ENCODE measurements around the gene FLAD1. TPM values are rescaled to one million over a fixed set of nuclear protein-coding genes. Genes with fewer than 3 reads are reported as not detected.

Gene FLAD1
- total and polyA plus RNA-seq, 4 donors = 10.9 to 37.0 (median 30.6) TPM

DNA sequence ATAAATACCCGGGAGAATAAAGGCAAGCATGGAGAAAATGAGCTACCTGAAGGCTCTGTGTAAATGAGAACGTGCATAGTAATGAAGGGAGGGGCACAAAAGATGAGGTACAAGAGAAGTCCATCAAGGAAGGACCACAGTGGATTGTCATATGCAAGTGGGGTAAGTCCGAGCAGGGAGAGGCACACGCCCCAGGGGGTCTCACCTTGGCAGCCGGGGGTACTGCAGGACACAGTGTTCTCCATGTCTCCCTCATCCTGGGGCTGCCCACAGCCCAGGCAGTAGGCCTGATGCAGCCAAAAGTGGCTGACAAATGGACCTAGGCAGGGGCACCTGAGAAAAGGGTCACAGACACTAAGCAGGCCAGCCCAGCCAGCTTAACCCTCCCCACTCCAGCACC is 40.5 kb downstream of the FLAD1 start:
- no peaks in the 10 kb centered on the region for H3K9me3 ChIP-seq (ENCODE audit: control insufficient read depth in 4 of 4, insufficient read depth in 3 of 4, low read length in 3 of 4)
- TF ChIP-seq, protein P1, sequence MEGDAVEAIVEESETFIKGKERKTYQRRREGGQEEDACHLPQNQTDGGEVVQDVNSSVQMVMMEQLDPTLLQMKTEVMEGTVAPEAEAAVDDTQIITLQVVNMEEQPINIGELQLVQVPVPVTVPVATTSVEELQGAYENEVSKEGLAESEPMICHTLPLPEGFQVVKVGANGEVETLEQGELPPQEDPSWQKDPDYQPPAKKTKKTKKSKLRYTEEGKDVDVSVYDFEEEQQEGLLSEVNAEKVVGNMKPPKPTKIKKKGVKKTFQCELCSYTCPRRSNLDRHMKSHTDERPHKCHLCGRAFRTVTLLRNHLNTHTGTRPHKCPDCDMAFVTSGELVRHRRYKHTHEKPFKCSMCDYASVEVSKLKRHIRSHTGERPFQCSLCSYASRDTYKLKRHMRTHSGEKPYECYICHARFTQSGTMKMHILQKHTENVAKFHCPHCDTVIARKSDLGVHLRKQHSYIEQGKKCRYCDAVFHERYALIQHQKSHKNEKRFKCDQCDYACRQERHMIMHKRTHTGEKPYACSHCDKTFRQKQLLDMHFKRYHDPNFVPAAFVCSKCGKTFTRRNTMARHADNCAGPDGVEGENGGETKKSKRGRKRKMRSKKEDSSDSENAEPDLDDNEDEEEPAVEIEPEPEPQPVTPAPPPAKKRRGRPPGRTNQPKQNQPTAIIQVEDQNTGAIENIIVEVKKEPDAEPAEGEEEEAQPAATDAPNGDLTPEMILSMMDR (IDR thresholded peaks at IDR 0.05; ENCODE audit: control extremely low read depth, extremely low read depth) = no peak
- H3K27me3 ChIP-seq (ENCODE audit: control insufficient read depth in 3 of 3, insufficient read depth in 3 of 3, low read length in 2 of 3) = no peaks in the 10 kb centered on the region
- H3K9ac ChIP-seq (ENCODE audit: insufficient read depth in 1 of 2, low read length in 2 of 2) = no peak overlapping the region
- WGBS, 2 donors = 88 to 90% methylated on average over 5 of the region's 5 CpGs
- ATAC-seq (ENCODE audit: insufficient read depth, low FRiP score) (no peak), DNase-seq (no peak)
- no peak overlapping the region for H3K27ac ChIP-seq (ENCODE audit: low read depth in 1 of 2, low read length in 1 of 2)
- H3K4me1 ChIP-seq (ENCODE audit: control insufficient read depth in 5 of 5, insufficient read depth in 5 of 5, low read length in 5 of 5) = no peaks in the 10 kb centered on the region
- H3K4me3 ChIP-seq = no peak overlapping the region
- peaks cover 0 to 2% (median 0%) of the 10 kb centered on the region in 4 donors for H3K36me3 ChIP-seq (ENCODE audit: control insufficient read depth in 4 of 4, insufficient read depth in 4 of 4, low read length in 4 of 4)

DNA sequence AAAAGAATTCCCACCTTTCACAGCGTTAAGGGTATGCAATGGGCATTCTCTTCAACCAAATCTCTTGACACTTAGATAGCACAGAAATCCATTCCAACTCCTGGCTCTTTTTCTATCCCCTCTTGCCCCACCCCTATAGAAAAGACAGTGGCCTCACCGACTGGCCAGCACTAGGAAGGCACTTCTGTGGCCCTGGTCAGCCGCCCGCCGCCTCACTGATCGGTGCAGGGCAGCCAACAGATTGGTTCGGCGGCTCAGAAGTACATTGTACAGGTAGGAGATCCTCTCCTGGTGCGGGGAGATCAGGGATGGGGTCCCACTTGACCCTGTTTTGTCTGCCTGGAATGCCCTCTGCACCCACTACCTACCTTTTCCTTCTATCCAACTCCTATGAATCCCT is 41.2 kb downstream of the FLAD1 start:
- DNase-seq (no peak), ATAC-seq (ENCODE audit: insufficient read depth, low FRiP score) (no peak)
- TF ChIP-seq, protein P1 (IDR thresholded peaks at IDR 0.05; ENCODE audit: control extremely low read depth, extremely low read depth) = no peak
- H3K36me3 ChIP-seq (ENCODE audit: control insufficient read depth in 4 of 4, insufficient read depth in 4 of 4, low read length in 4 of 4) = peaks cover 0 to 2% (median 0%) of the 10 kb centered on the region in 4 donors
- H3K27me3 ChIP-seq (ENCODE audit: control insufficient read depth in 3 of 3, insufficient read depth in 3 of 3, low read length in 2 of 3) = no peaks in the 10 kb centered on the region
- WGBS, 2 donors = 88 to 92% methylated on average over 9 of the region's 9 CpGs
- H3K4me1 ChIP-seq (ENCODE audit: control insufficient read depth in 5 of 5, insufficient read depth in 5 of 5, low read length in 5 of 5) = no peaks in the 10 kb centered on the region
- H3K4me3 ChIP-seq = no peak overlapping the region
- no peaks in the 10 kb centered on the region for H3K9me3 ChIP-seq (ENCODE audit: control insufficient read depth in 4 of 4, insufficient read depth in 3 of 4, low read length in 3 of 4)
- no peak overlapping the region for H3K27ac ChIP-seq (ENCODE audit: low read depth in 1 of 2, low read length in 1 of 2)
- no peak overlapping the region for H3K9ac ChIP-seq (ENCODE audit: insufficient read depth in 1 of 2, low read length in 2 of 2)

DNA sequence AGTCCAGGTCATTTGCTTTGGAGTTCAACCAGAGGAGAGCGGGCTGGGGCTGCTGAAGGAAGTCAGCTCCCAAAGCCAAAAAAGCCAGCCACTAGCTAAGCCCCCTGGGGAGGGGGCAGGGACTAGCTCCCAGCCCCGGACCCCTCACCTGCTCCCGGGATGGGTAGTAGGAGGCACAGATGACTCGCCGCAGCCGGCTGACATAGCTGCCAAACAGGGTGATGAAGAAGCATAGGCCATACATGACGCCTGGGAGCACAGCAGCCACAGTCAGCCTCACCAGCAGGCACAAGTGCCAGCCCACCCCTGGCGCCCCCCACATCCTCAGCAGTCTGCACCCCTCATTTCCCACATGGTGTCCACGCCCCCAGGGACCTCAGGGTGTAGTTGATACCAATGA is 43.0 kb downstream of the FLAD1 start:
- TF ChIP-seq, protein P1 (IDR thresholded peaks at IDR 0.05; ENCODE audit: control extremely low read depth, extremely low read depth) = no peak
- no peaks in the 10 kb centered on the region for H3K27me3 ChIP-seq (ENCODE audit: control insufficient read depth in 3 of 3, insufficient read depth in 3 of 3, low read length in 2 of 3)

DNA sequence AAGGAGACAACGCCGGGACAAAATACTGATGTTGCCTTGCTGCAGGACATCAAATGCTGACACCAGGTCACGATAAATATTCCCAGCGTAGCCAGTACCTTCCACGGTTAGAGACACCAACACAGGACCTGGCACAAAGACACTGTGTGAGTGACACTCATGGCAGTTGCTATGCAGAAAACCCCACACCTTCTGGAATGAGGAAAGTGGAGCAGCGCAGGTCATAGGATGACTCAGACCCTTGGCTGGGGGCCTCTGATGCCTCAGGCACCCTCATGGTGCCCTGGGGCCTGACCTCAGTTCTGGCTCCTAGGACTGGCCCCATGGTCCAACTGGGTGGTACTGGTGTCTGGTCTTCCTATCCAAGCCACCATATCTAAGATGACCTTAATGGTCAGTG is 43.4 kb downstream of the FLAD1 start:
- H3K36me3 ChIP-seq (ENCODE audit: control insufficient read depth in 4 of 4, insufficient read depth in 4 of 4, low read length in 4 of 4) = no peaks in the 10 kb centered on the region
- no peak overlapping the region for H3K27ac ChIP-seq (ENCODE audit: low read depth in 1 of 2, low read length in 1 of 2)
- DNase-seq (no peak), ATAC-seq (ENCODE audit: insufficient read depth, low FRiP score) (peak; percentile 32)
- 90 to 94% methylated on average over 6 of the region's 6 CpGs for WGBS, 2 donors
- H3K4me1 ChIP-seq (ENCODE audit: control insufficient read depth in 5 of 5, insufficient read depth in 5 of 5, low read length in 5 of 5) = no peaks in the 10 kb centered on the region
- H3K4me3 ChIP-seq = no peak overlapping the region
- no peak overlapping the region for H3K9ac ChIP-seq (ENCODE audit: insufficient read depth in 1 of 2, low read length in 2 of 2)
- TF ChIP-seq, protein P1 (IDR thresholded peaks at IDR 0.05; ENCODE audit: control extremely low read depth, extremely low read depth) = no peak
- no peaks in the 10 kb centered on the region for H3K27me3 ChIP-seq (ENCODE audit: control insufficient read depth in 3 of 3, insufficient read depth in 3 of 3, low read length in 2 of 3)
- no peaks in the 10 kb centered on the region for H3K9me3 ChIP-seq (ENCODE audit: control insufficient read depth in 4 of 4, insufficient read depth in 3 of 4, low read length in 3 of 4)

More for the DNA sequence above, 43.0 kb downstream of the FLAD1 start:
- no peak overlapping the region for H3K4me3 ChIP-seq
- H3K9me3 ChIP-seq (ENCODE audit: control insufficient read depth in 4 of 4, insufficient read depth in 3 of 4, low read length in 3 of 4) = no peaks in the 10 kb centered on the region
- H3K27ac ChIP-seq (ENCODE audit: low read depth in 1 of 2, low read length in 1 of 2) = no peak overlapping the region
- no peaks in the 10 kb centered on the region for H3K4me1 ChIP-seq (ENCODE audit: control insufficient read depth in 5 of 5, insufficient read depth in 5 of 5, low read length in 5 of 5)
- no peak for ATAC-seq (ENCODE audit: insufficient read depth, low FRiP score)
- DNase-seq = no peak
- no peak overlapping the region for H3K9ac ChIP-seq (ENCODE audit: insufficient read depth in 1 of 2, low read length in 2 of 2)
- H3K36me3 ChIP-seq (ENCODE audit: control insufficient read depth in 4 of 4, insufficient read depth in 4 of 4, low read length in 4 of 4) = no peaks in the 10 kb centered on the region
- WGBS, 2 donors = 79 to 91% methylated on average over 9 of the region's 9 CpGs
